ENCODE measurements around the gene SLC22A31. TPM values are rescaled to one million over a fixed set of nuclear protein-coding genes. Genes with fewer than 3 reads are reported as not detected.

SLC22A31 gene
- polyA plus RNA-seq, 1 of the 3 experiments (the other 2 are of a cell fraction), result 0.07 TPM

DNA sequence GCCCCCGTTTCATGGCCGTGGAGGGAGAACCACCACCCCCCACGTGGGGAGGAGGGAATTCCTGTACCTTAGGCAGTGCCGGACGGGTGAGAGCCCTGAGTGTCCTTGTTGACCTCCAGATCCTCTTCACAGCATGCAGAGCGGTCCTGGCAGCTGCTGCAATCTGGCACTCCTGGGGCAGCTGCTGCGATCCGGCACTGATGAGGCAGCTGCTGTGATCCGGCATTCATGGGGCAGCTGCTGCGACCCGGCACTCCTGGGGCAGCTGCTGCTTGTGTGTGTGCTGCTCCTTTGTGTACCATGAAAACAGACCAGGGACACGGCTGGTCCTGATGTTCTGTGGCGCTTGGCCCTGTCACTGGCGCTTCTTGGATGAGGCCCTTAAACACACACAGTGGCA is 29.9 kb upstream of the SLC22A31 start:
- H3K4me1 ChIP-seq (ENCODE audit: control insufficient read depth in 1 of 2, insufficient read depth in 2 of 2, low read depth in 1 of 2, low read length in 1 of 2), result no peaks in the 10 kb centered on the region
- no peaks in the 10 kb centered on the region; the same call in 1 of the 2 replicates for H3K9me3 ChIP-seq
- CTCF ChIA-PET, result interaction anchor here (1.4 kb wide), 1 partner anchor 11 kb away, joined by 3 read pairs; no protein-coding TSS in a partner anchor
- POLR2A ChIA-PET, result no interaction called here
- H3K9ac ChIP-seq, result no peak overlapping the region
- no peak for DNase-seq
- H4K20me1 ChIP-seq (ENCODE audit: insufficient read depth), result no peaks in the 10 kb centered on the region
- H3K79me2 ChIP-seq (ENCODE audit: insufficient read depth), result peaks cover 15% of the 10 kb centered on the region; the same call in 1 of the 2 replicates
- H3K36me3 ChIP-seq (replicated peaks in 1 of 2; ENCODE audit: control insufficient read depth in 1 of 2, insufficient read depth in 2 of 2, low read length in 1 of 2), result peaks cover 69 to 70% of the 10 kb centered on the region in 2 experiments
- TF ChIP-seq RXRA (IDR thresholded peaks at IDR 0.05; ENCODE audit: borderline replicate concordance, low read depth), result no peak
- TF ChIP-seq SIN3A (IDR thresholded peaks at IDR 0.05; ENCODE audit: borderline replicate concordance, low read depth, low read length), result no peak
- TF ChIP-seq RAD21 (IDR thresholded peaks at IDR 0.05; ENCODE audit: low read length), result no peak
- TF ChIP-seq, protein P1, sequence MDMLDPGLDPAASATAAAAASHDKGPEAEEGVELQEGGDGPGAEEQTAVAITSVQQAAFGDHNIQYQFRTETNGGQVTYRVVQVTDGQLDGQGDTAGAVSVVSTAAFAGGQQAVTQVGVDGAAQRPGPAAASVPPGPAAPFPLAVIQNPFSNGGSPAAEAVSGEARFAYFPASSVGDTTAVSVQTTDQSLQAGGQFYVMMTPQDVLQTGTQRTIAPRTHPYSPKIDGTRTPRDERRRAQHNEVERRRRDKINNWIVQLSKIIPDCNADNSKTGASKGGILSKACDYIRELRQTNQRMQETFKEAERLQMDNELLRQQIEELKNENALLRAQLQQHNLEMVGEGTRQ (IDR thresholded peaks at IDR 0.05; ENCODE audit: borderline replicate concordance, low read depth, low read length), result no peak
- TF ChIP-seq GATA2 (CRISPR knock-in tag; IDR thresholded peaks at IDR 0.05), result no peak
- TF ChIP-seq YY1 (IDR thresholded peaks at IDR 0.05; ENCODE audit: low read depth), result no peak
- no peak for TF ChIP-seq SMC3 (IDR thresholded peaks at IDR 0.05; ENCODE audit: low read depth, low read length)
- no peaks in the 10 kb centered on the region for H3K27me3 ChIP-seq (ENCODE audit: insufficient read depth)
- no peak overlapping the region for H2AFZ ChIP-seq (ENCODE audit: low read depth)
- no peak overlapping the region for H3K4me2 ChIP-seq
- no peaks in the 10 kb centered on the region for H3K9me2 ChIP-seq
- no peak overlapping the region for H3K27ac ChIP-seq (ENCODE audit: low read depth in 2 of 2, low read length in 1 of 2)
- H3K4me3 ChIP-seq (ENCODE audit: low read depth in 2 of 2, low read length in 1 of 2), result no peak overlapping the region
- WGBS (ENCODE audit: low lambda C conversion rate), result 98% methylated on average over 10 of the region's 14 CpGs
- H3F3A ChIP-seq (replicated peaks; ENCODE audit: insufficient read depth), result no peaks in the 10 kb centered on the region

DNA sequence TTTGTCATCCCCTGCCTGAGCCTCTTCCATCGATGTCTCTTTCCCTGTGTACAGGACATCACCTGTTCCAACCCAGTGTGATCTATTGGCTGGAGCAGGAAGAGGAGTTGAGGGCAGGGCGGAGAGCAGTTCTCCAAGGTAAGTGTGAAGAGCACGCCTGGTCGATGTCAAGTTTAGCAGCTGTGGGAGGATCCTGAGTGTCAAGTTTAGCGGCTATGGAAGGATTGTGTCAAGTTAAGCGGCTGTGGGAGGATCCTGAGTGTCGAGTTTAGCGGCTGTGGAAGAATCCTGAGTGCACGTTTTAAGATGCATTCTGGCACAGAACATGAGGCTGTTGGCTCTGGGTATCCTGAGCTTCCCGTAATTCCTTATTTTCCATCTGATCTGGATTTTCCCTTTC is 24.3 kb upstream of the SLC22A31 start:
- WGBS (ENCODE audit: low lambda C conversion rate), result 93% methylated on average over 10 of the region's 10 CpGs
- H2AFZ ChIP-seq (ENCODE audit: low read depth), result no peak overlapping the region
- peaks cover 26% of the 10 kb centered on the region for H3K79me2 ChIP-seq (ENCODE audit: insufficient read depth)
- H3K4me1 ChIP-seq (ENCODE audit: control insufficient read depth in 1 of 2, insufficient read depth in 2 of 2, low read depth in 1 of 2, low read length in 1 of 2), result no peaks in the 10 kb centered on the region
- no peaks in the 10 kb centered on the region for H4K20me1 ChIP-seq (ENCODE audit: insufficient read depth)
- H3K36me3 ChIP-seq (replicated peaks in 1 of 2; ENCODE audit: control insufficient read depth in 1 of 2, insufficient read depth in 2 of 2, low read length in 1 of 2), result peaks cover 51 to 67% of the 10 kb centered on the region in 2 experiments
- H3K27ac ChIP-seq (ENCODE audit: low read depth in 2 of 2, low read length in 1 of 2), result no peak overlapping the region
- POLR2A ChIA-PET, result no interaction called here
- no peaks in the 10 kb centered on the region for H3F3A ChIP-seq (replicated peaks; ENCODE audit: insufficient read depth)
- no peaks in the 10 kb centered on the region for H3K27me3 ChIP-seq (ENCODE audit: insufficient read depth)
- H3K4me2 ChIP-seq, result no peak overlapping the region
- H3K9me3 ChIP-seq, result no peaks in the 10 kb centered on the region; the same call in 1 of the 2 replicates
- H3K4me3 ChIP-seq (ENCODE audit: low read depth in 2 of 2, low read length in 1 of 2), result no peak overlapping the region
- CTCF ChIA-PET, result interaction anchor here (1.1 kb wide), 1 partner anchor 282 kb away, joined by 3 read pairs; no protein-coding TSS in a partner anchor
- no peak overlapping the region for H3K9ac ChIP-seq
- H3K9me2 ChIP-seq, result no peaks in the 10 kb centered on the region
- TF ChIP-seq FOSL2 (IDR thresholded peaks at IDR 0.05; ENCODE audit: borderline replicate concordance, low read depth) (no peak), FOXM1 (IDR thresholded peaks at IDR 0.05; ENCODE audit: low read depth) (no peak), YY1 (IDR thresholded peaks at IDR 0.05; ENCODE audit: low read depth) (no peak), EP300 (IDR thresholded peaks at IDR 0.05; ENCODE audit: borderline replicate concordance in 1 of 2, low read depth in 1 of 2, low read length in 1 of 2) (no peak), TCF12 (IDR thresholded peaks at IDR 0.05) (no peak), RFX5 (IDR thresholded peaks at IDR 0.05; ENCODE audit: low read length) (no peak), TEAD4 (IDR thresholded peaks at IDR 0.05; ENCODE audit: borderline replicate concordance, insufficient read depth) (no peak), ELF1 (IDR thresholded peaks at IDR 0.05) (no peak), MXI1 (IDR thresholded peaks at IDR 0.05; ENCODE audit: low read depth, low read length) (no peak), GABPA (IDR thresholded peaks at IDR 0.05; ENCODE audit: low read depth) (no peak)
- TF ChIP-seq, protein P2, sequence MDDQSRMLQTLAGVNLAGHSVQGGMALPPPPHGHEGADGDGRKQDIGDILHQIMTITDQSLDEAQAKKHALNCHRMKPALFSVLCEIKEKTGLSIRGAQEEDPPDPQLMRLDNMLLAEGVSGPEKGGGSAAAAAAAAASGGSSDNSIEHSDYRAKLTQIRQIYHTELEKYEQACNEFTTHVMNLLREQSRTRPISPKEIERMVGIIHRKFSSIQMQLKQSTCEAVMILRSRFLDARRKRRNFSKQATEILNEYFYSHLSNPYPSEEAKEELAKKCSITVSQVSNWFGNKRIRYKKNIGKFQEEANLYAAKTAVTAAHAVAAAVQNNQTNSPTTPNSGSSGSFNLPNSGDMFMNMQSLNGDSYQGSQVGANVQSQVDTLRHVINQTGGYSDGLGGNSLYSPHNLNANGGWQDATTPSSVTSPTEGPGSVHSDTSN (IDR thresholded peaks at IDR 0.05), result no peak
- TF ChIP-seq, protein P3, sequence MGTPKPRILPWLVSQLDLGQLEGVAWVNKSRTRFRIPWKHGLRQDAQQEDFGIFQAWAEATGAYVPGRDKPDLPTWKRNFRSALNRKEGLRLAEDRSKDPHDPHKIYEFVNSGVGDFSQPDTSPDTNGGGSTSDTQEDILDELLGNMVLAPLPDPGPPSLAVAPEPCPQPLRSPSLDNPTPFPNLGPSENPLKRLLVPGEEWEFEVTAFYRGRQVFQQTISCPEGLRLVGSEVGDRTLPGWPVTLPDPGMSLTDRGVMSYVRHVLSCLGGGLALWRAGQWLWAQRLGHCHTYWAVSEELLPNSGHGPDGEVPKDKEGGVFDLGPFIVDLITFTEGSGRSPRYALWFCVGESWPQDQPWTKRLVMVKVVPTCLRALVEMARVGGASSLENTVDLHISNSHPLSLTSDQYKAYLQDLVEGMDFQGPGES (IDR thresholded peaks at IDR 0.05; ENCODE audit: low read depth, low read length), result no peak
- TF ChIP-seq, protein P4, sequence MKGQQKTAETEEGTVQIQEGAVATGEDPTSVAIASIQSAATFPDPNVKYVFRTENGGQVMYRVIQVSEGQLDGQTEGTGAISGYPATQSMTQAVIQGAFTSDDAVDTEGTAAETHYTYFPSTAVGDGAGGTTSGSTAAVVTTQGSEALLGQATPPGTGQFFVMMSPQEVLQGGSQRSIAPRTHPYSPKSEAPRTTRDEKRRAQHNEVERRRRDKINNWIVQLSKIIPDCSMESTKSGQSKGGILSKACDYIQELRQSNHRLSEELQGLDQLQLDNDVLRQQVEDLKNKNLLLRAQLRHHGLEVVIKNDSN (IDR thresholded peaks at IDR 0.05; ENCODE audit: borderline replicate concordance, low read depth), result no peak
- TF ChIP-seq, protein P5, sequence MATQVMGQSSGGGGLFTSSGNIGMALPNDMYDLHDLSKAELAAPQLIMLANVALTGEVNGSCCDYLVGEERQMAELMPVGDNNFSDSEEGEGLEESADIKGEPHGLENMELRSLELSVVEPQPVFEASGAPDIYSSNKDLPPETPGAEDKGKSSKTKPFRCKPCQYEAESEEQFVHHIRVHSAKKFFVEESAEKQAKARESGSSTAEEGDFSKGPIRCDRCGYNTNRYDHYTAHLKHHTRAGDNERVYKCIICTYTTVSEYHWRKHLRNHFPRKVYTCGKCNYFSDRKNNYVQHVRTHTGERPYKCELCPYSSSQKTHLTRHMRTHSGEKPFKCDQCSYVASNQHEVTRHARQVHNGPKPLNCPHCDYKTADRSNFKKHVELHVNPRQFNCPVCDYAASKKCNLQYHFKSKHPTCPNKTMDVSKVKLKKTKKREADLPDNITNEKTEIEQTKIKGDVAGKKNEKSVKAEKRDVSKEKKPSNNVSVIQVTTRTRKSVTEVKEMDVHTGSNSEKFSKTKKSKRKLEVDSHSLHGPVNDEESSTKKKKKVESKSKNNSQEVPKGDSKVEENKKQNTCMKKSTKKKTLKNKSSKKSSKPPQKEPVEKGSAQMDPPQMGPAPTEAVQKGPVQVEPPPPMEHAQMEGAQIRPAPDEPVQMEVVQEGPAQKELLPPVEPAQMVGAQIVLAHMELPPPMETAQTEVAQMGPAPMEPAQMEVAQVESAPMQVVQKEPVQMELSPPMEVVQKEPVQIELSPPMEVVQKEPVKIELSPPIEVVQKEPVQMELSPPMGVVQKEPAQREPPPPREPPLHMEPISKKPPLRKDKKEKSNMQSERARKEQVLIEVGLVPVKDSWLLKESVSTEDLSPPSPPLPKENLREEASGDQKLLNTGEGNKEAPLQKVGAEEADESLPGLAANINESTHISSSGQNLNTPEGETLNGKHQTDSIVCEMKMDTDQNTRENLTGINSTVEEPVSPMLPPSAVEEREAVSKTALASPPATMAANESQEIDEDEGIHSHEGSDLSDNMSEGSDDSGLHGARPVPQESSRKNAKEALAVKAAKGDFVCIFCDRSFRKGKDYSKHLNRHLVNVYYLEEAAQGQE (IDR thresholded peaks at IDR 0.05; ENCODE audit: low read depth, low read length), result no peak
- no peak for DNase-seq

Data from SK-N-SH (cell line).